HepG2 (cell line): Measurements from ENCODE around the gene KRI1. TPM values are rescaled to one million over a fixed set of nuclear protein-coding genes. Genes with fewer than 3 reads are reported as not detected.

Experiments used
- microRNA counts: library from miRNA; unstranded; fragments of <30 nt; microRNA quantifications from one replicate; lab custom pipeline; 2015
- microRNA-seq: library from miRNA; unstranded; fragments of <30 nt; microRNA quantifications from one replicate; pipeline ENCODE4, GENCODE V29; 2020
- polyA plus RNA-seq, 8 experiments: library from polyadenylated mRNA; depleted of rRNA in 3 of 8; stranded (reverse) in 7 of 8; unstranded in 1 of 8; fragments of >200 nt; fragmentation: Illumina TruSeq in 4 of 8; extraction: Trizol in 4 of 8; gene quantifications; 2 replicates each; pipeline versions ENCODE4 v1.2.1 to v1.2.3, GENCODE V29; 2011 to 2016; ENCODE audit warnings: low read depth in 4 of 8, missing spikeins in 1 of 8, mixed read lengths in 1 of 8; ENCODE audit not compliant: insufficient read depth in 1 of 8
- small RNA-seq, 3 experiments: library from RNA; depleted of rRNA; stranded (forward); fragments of <200 nt; gene quantifications; one replicate each; pipeline ENCODE3, GENCODE V24; 2012; ENCODE audit warnings: low read depth in 2 of 3, low replicate concordance in 1 of 3; ENCODE audit not compliant: insufficient read length in 3 of 3, insufficient read depth in 2 of 3
- total RNA-seq, 5 experiments: library from RNA; depleted of rRNA; stranded (reverse); fragments of >200 nt; fragmentation: Illumina TruSeq; extraction: Trizol; gene quantifications; 2 replicates each; pipeline ENCODE4 v1.2.3, GENCODE V29; 2016; ENCODE audit warnings: low read depth in 1 of 5

The KRI1 gene
- total and polyA plus RNA-seq, 2 of the 13 experiments (the other 11 are each of a cell fraction or from before 2014, with no cell fraction given) = 9.1 to 11.7 TPM

MicroRNA genes within 50 kb of the gene (microRNA counts, 767-probe panel; counts per million panel counts)
- microRNA hsa-miR-1238 (lab: Ali Mortazavi, UCI) = not detected

Small RNAs within 50 kb of the gene (microRNA-seq; reads per million reads assigned to microRNA genes)
- not detected for gene MIR1238

Small RNAs within 50 kb of the gene (small RNA-seq; reads per million reads assigned to genes)
- gene MIR1238 (0 reads per million in 3 experiments), gene RNU7-140P (0 reads per million in 3 experiments)

Other genes starting within 250 kb of the KRI1 start
- 21.0 and 22.6 TPM in 2 replicates for gene FDX2, start 250.0 kb downstream of the KRI1 start, total RNA-seq (2016; rRNA removed; fragmentation: Illumina TruSeq; extraction: Trizol)
- gene FDX2, start 250.0 kb downstream of the KRI1 start, polyA plus RNA-seq (2011; rRNA removed) = 24.7 and 27.8 TPM in 2 replicates
- 7.9 and 17.7 TPM in 2 replicates for gene RAVER1, start 232.5 kb downstream of the KRI1 start, total RNA-seq (2016; rRNA removed; fragmentation: Illumina TruSeq; extraction: Trizol)
- gene RAVER1, start 232.5 kb downstream of the KRI1 start, polyA plus RNA-seq (2011; rRNA removed) = 3.6 and 4.4 TPM in 2 replicates
- 21.0 and 25.1 TPM in 2 replicates for gene ICAM3, start 226.4 kb downstream of the KRI1 start, total RNA-seq (2016; rRNA removed; fragmentation: Illumina TruSeq; extraction: Trizol)
- gene ICAM3, start 226.4 kb downstream of the KRI1 start, polyA plus RNA-seq (2011; rRNA removed) = 14.1 and 16.3 TPM in 2 replicates
- gene TYK2, start 185.4 kb downstream of the KRI1 start, total RNA-seq (2016; rRNA removed; fragmentation: Illumina TruSeq; extraction: Trizol) = 39.9 and 60.1 TPM in 2 replicates
- gene TYK2, start 185.4 kb downstream of the KRI1 start, polyA plus RNA-seq (2011; rRNA removed) = 38.8 and 40.8 TPM in 2 replicates
- gene CDC37, start 162.5 kb downstream of the KRI1 start, total RNA-seq (2016; rRNA removed; fragmentation: Illumina TruSeq; extraction: Trizol) = 134 and 158 TPM in 2 replicates
- gene CDC37, start 162.5 kb downstream of the KRI1 start, polyA plus RNA-seq (2011; rRNA removed) = 177 and 191 TPM in 2 replicates
- 1.1 TPM in 2 replicates for gene PDE4A, start 145.5 kb downstream of the KRI1 start, total RNA-seq (2016; rRNA removed; fragmentation: Illumina TruSeq; extraction: Trizol)
- 4.1 TPM in 2 replicates for gene PDE4A, start 145.5 kb downstream of the KRI1 start, polyA plus RNA-seq (2011; rRNA removed)
- 72.9 and 75.5 TPM in 2 replicates for gene KEAP1, start 62.7 kb downstream of the KRI1 start, total RNA-seq (2016; rRNA removed; fragmentation: Illumina TruSeq; extraction: Trizol)
- 56.7 and 72.4 TPM in 2 replicates for gene KEAP1, start 62.7 kb downstream of the KRI1 start, polyA plus RNA-seq (2011; rRNA removed)
- not detected in 2 replicates for gene S1PR5, start 48.6 kb downstream of the KRI1 start, total RNA-seq (2016; rRNA removed; fragmentation: Illumina TruSeq; extraction: Trizol)
- 0.04 TPM in 1 of 2 replicates, not detected in the other for gene S1PR5, start 48.6 kb downstream of the KRI1 start, polyA plus RNA-seq (2011; rRNA removed)
- 9.3 and 19.0 TPM in 2 replicates for gene ATG4D, start 22.1 kb downstream of the KRI1 start, total RNA-seq (2016; rRNA removed; fragmentation: Illumina TruSeq; extraction: Trizol)
- 17.8 and 22.9 TPM in 2 replicates for gene ATG4D, start 22.1 kb downstream of the KRI1 start, polyA plus RNA-seq (2011; rRNA removed)
- gene CDKN2D, start 3.0 kb upstream of the KRI1 start, total RNA-seq (2016; rRNA removed; fragmentation: Illumina TruSeq; extraction: Trizol) = 4.8 and 5.4 TPM in 2 replicates
- gene CDKN2D, start 3.0 kb upstream of the KRI1 start, polyA plus RNA-seq (2011; rRNA removed) = 8.0 and 8.6 TPM in 2 replicates
- gene AP1M2, start 21.3 kb upstream of the KRI1 start, total RNA-seq (2016; rRNA removed; fragmentation: Illumina TruSeq; extraction: Trizol) = 76.8 and 82.9 TPM in 2 replicates
- 6.3 and 11.0 TPM in 2 replicates for gene AP1M2, start 21.3 kb upstream of the KRI1 start, polyA plus RNA-seq (2011; rRNA removed)
- 2.3 and 2.4 TPM in 2 replicates for gene SLC44A2, start 59.5 kb upstream of the KRI1 start, total RNA-seq (2016; rRNA removed; fragmentation: Illumina TruSeq; extraction: Trizol)
- gene SLC44A2, start 59.5 kb upstream of the KRI1 start, polyA plus RNA-seq (2011; rRNA removed) = 5.6 and 7.2 TPM in 2 replicates
- gene ILF3, start 88.3 kb upstream of the KRI1 start, total RNA-seq (2016; rRNA removed; fragmentation: Illumina TruSeq; extraction: Trizol) = 120 and 127 TPM in 2 replicates
- 173 and 195 TPM in 2 replicates for gene ILF3, start 88.3 kb upstream of the KRI1 start, polyA plus RNA-seq (2011; rRNA removed)
- gene QTRT1, start 135.4 kb upstream of the KRI1 start, total RNA-seq (2016; rRNA removed; fragmentation: Illumina TruSeq; extraction: Trizol) = 33.0 and 38.6 TPM in 2 replicates
- gene QTRT1, start 135.4 kb upstream of the KRI1 start, polyA plus RNA-seq (2011; rRNA removed) = 41.6 and 55.6 TPM in 2 replicates
- 41.7 and 48.2 TPM in 2 replicates for gene DNM2, start 152.1 kb upstream of the KRI1 start, total RNA-seq (2016; rRNA removed; fragmentation: Illumina TruSeq; extraction: Trizol)
- gene DNM2, start 152.1 kb upstream of the KRI1 start, polyA plus RNA-seq (2011; rRNA removed) = 59.8 and 67.0 TPM in 2 replicates